ENCODE data around the gene SLC39A8.
"Not testable (repeated sequence)": the region's sequence is repeated elsewhere in the genome, so short reads cannot be mapped to it uniquely, and the experiment has no call there.

Gene SLC39A8

DNA sequence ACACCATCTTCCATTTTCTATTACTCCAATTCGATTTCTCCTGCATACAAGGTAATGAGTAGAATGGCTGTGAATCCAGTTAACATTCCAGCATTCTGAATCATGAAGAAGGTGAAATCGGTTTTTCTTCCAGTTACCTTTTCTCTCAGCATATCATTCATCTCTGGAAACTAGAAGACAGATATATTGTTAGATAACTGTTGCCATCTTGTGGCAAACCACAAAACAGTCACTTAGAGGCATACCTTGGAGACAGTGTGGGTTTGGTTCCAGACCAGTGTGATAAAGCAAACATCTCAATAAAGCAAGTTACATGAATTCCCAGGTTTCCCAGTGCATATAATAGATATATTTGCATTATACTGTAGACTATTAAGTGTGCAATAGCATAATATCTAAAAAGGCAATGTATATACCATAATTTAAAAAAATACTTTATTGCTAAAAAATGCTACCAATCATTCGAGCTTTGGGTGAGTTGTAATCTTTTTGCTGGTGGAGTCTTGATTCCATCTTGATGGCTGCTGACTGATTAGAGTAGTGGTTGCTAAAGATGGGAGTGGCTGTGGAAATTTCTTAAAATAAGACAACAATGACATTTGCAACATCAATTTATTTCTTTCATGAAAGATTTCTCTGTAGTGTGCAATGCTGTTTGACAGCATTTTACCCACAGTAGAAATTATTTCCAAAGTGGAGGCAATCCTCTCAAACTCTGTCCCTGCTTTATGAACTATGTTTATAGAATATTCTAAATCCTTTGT is 82.1 kb downstream of the SLC39A8 start:
- Histone ChIP-seq H3K4me1 (ENCODE audit: control insufficient read depth, insufficient read depth, low read length) (no peaks in the 10 kb centered on the region), H3K36me3 (ENCODE audit: control insufficient read depth, insufficient read depth, low read length) (no peaks in the 10 kb centered on the region), H3K27me3 (ENCODE audit: control insufficient read depth, insufficient read depth, low read length) (no peaks in the 10 kb centered on the region), H3K9me3 (ENCODE audit: control insufficient read depth, insufficient read depth, low read depth, low read length) (no peaks in the 10 kb centered on the region), H3K4me3 (ENCODE audit: low read depth, low read length) (no peak overlapping the region), H3K9ac (ENCODE audit: low read length) (no peak overlapping the region), H3K27ac (ENCODE audit: low read depth, low read length) (no peak overlapping the region)

GRCh38 chr4:102259702-102260101 is 85.6 kb downstream of the SLC39A8 start:
- H3K27ac ChIP-seq (ENCODE audit: low read depth, low read length) = no peak overlapping the region
- H3K36me3 ChIP-seq (ENCODE audit: control insufficient read depth, insufficient read depth, low read length) = no peaks in the 10 kb centered on the region
- H3K4me3 ChIP-seq (ENCODE audit: low read depth, low read length) = no peak overlapping the region
- H3K27me3 ChIP-seq (ENCODE audit: control insufficient read depth, insufficient read depth, low read length) = no peaks in the 10 kb centered on the region
- no peak overlapping the region for H3K9ac ChIP-seq (ENCODE audit: low read length)
- H3K9me3 ChIP-seq (ENCODE audit: control insufficient read depth, insufficient read depth, low read depth, low read length) = no peaks in the 10 kb centered on the region
- no peaks in the 10 kb centered on the region for H3K4me1 ChIP-seq (ENCODE audit: control insufficient read depth, insufficient read depth, low read length)

GRCh38 chr4:102259081-102259480 is 86.2 kb downstream of the SLC39A8 start:
- no peaks in the 10 kb centered on the region for H3K9me3 ChIP-seq (ENCODE audit: control insufficient read depth, insufficient read depth, low read depth, low read length)
- H3K9ac ChIP-seq (ENCODE audit: low read length) = no peak overlapping the region
- no peak overlapping the region for H3K4me3 ChIP-seq (ENCODE audit: low read depth, low read length)
- no peak overlapping the region for H3K27ac ChIP-seq (ENCODE audit: low read depth, low read length)
- no peaks in the 10 kb centered on the region for H3K36me3 ChIP-seq (ENCODE audit: control insufficient read depth, insufficient read depth, low read length)
- no peaks in the 10 kb centered on the region for H3K4me1 ChIP-seq (ENCODE audit: control insufficient read depth, insufficient read depth, low read length)
- no peaks in the 10 kb centered on the region for H3K27me3 ChIP-seq (ENCODE audit: control insufficient read depth, insufficient read depth, low read length)

- Histone ChIP-seq H3K4me3 (ENCODE audit: low read depth, low read length) (no peak overlapping the region), H3K9ac (ENCODE audit: low read length) (no peak overlapping the region)
Observed at GRCh38 chr4:102256321-102256720, 89.0 kb downstream of the SLC39A8 start.

GRCh38 chr4:102253860-102254259 is 91.4 kb downstream of the SLC39A8 start:
- Histone ChIP-seq H3K27me3 (ENCODE audit: control insufficient read depth, insufficient read depth, low read length) (no peaks in the 10 kb centered on the region), H3K4me1 (ENCODE audit: control insufficient read depth, insufficient read depth, low read length) (no peaks in the 10 kb centered on the region), H3K9me3 (ENCODE audit: control insufficient read depth, insufficient read depth, low read depth, low read length) (no peaks in the 10 kb centered on the region), H3K27ac (ENCODE audit: low read depth, low read length) (no peak overlapping the region), H3K4me3 (ENCODE audit: low read depth, low read length) (no peak overlapping the region), H3K9ac (ENCODE audit: low read length) (no peak overlapping the region), H3K36me3 (ENCODE audit: control insufficient read depth, insufficient read depth, low read length) (no peaks in the 10 kb centered on the region)

More at GRCh38 chr4:102256321-102256720, 89.0 kb downstream of the SLC39A8 start:
- no peaks in the 10 kb centered on the region for H3K4me1 ChIP-seq (ENCODE audit: control insufficient read depth, insufficient read depth, low read length)
- H3K36me3 ChIP-seq (ENCODE audit: control insufficient read depth, insufficient read depth, low read length) = no peaks in the 10 kb centered on the region
- H3K27me3 ChIP-seq (ENCODE audit: control insufficient read depth, insufficient read depth, low read length) = no peaks in the 10 kb centered on the region
- H3K27ac ChIP-seq (ENCODE audit: low read depth, low read length) = no peak overlapping the region
- no peaks in the 10 kb centered on the region for H3K9me3 ChIP-seq (ENCODE audit: control insufficient read depth, insufficient read depth, low read depth, low read length)

DNA sequence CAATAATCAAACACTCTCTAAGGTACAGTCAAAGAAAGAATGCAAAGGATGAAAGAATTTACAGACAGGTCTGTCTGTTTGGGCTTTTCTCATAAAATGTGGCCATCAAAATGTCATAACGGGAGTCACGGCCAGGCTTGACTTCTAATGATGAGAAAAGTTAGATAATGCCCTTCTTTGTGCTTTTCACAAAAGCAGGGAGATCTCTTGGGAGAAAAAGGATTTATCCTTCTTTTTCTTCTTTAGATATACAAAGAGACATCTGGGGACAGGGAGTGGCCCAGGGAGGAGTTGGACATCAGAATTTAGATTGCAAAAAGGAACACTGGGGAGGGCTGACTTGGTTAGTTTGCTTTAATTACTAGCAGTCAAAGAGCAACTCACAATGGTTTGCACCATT is 93.1 kb downstream of the SLC39A8 start:
- H3K27ac ChIP-seq (ENCODE audit: low read depth, low read length) = no peak overlapping the region

DNA sequence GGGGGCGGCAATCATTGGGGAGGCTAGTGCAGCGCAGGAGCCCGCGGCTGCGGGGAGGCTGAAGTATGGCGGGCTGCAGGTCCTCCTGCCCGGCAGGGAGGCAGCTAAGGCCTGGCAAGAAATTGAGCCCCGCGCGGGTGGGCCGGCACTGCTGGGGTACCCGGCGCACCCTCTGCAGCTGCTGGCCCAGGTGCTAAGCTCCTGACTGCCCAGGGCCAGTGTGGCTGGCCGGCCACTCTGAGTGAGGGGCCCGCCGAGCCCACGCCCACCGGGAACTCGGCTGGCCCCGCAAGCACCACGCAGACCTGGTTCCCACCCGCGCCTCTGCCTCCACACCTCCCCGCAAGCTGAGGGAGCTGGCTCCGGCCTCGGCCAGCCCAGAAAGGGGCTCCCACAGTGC is 94.9 kb downstream of the SLC39A8 start:
- Histone ChIP-seq H3K9me3 (ENCODE audit: control insufficient read depth, insufficient read depth, low read depth, low read length) (peaks cover under 1% of the 10 kb centered on the region; the same call in 1 of the 2 replicates), H3K4me1 (ENCODE audit: control insufficient read depth, insufficient read depth, low read length) (no peaks in the 10 kb centered on the region), H3K4me3 (ENCODE audit: low read depth, low read length) (no peak overlapping the region), H3K27me3 (ENCODE audit: control insufficient read depth, insufficient read depth, low read length) (no peaks in the 10 kb centered on the region), H3K27ac (ENCODE audit: low read depth, low read length) (no peak overlapping the region), H3K36me3 (ENCODE audit: control insufficient read depth, insufficient read depth, low read length) (no peaks in the 10 kb centered on the region), H3K9ac (ENCODE audit: low read length) (no peak overlapping the region)

More for the DNA sequence above, 93.1 kb downstream of the SLC39A8 start:
- no peak overlapping the region for H3K9ac ChIP-seq (ENCODE audit: low read length)
- no peaks in the 10 kb centered on the region for H3K9me3 ChIP-seq (ENCODE audit: control insufficient read depth, insufficient read depth, low read depth, low read length)
- no peak overlapping the region for H3K4me3 ChIP-seq (ENCODE audit: low read depth, low read length)
- H3K4me1 ChIP-seq (ENCODE audit: control insufficient read depth, insufficient read depth, low read length) = no peaks in the 10 kb centered on the region
- H3K27me3 ChIP-seq (ENCODE audit: control insufficient read depth, insufficient read depth, low read length) = no peaks in the 10 kb centered on the region
- H3K36me3 ChIP-seq (ENCODE audit: control insufficient read depth, insufficient read depth, low read length) = no peaks in the 10 kb centered on the region

- no peak overlapping the region for H3K9ac ChIP-seq (ENCODE audit: low read length)
- H3K4me1 ChIP-seq (ENCODE audit: control insufficient read depth, insufficient read depth, low read length) = no peaks in the 10 kb centered on the region
- no peaks in the 10 kb centered on the region for H3K36me3 ChIP-seq (ENCODE audit: control insufficient read depth, insufficient read depth, low read length)
- no peaks in the 10 kb centered on the region for H3K27me3 ChIP-seq (ENCODE audit: control insufficient read depth, insufficient read depth, low read length)
- no peak overlapping the region for H3K4me3 ChIP-seq (ENCODE audit: low read depth, low read length)
- H3K27ac ChIP-seq (ENCODE audit: low read depth, low read length) = no peak overlapping the region
- H3K9me3 ChIP-seq (ENCODE audit: control insufficient read depth, insufficient read depth, low read depth, low read length) = peaks cover 10% of the 10 kb centered on the region
Observed at GRCh38 chr4:102247041-102247440, 98.2 kb downstream of the SLC39A8 start.

DNA sequence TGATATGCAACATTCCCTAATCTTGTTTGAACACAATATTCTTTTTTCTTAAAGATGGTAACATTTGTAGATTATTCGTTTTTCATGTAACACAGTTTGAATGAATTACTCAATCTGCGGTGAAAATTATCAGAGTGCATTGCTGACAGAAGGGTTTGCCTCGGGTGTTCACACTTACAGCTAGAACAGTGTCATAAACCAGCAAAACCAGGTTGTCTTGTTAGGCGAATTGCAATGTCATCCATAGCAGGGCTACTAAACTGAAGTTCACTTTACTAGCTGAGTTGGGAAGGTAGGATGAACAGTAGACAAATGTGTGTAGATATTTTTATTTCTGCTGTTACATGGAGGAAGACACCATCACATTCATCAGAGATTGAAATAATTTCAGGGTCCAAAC is 98.9 kb downstream of the SLC39A8 start:
- Histone ChIP-seq H3K27me3 (ENCODE audit: control insufficient read depth, insufficient read depth, low read length) (no peaks in the 10 kb centered on the region), H3K9ac (ENCODE audit: low read length) (no peak overlapping the region), H3K4me3 (ENCODE audit: low read depth, low read length) (no peak overlapping the region), H3K36me3 (ENCODE audit: control insufficient read depth, insufficient read depth, low read length) (no peaks in the 10 kb centered on the region), H3K9me3 (ENCODE audit: control insufficient read depth, insufficient read depth, low read depth, low read length) (peaks cover 10% of the 10 kb centered on the region), H3K27ac (ENCODE audit: low read depth, low read length) (no peak overlapping the region), H3K4me1 (ENCODE audit: control insufficient read depth, insufficient read depth, low read length) (no peaks in the 10 kb centered on the region)

GRCh38 chr4:102244878-102245535 is 100.3 kb downstream of the SLC39A8 start:
- Histone ChIP-seq H3K4me3 (ENCODE audit: low read depth, low read length) (no peak overlapping the region), H3K36me3 (ENCODE audit: control insufficient read depth, insufficient read depth, low read length) (no peaks in the 10 kb centered on the region), H3K9ac (ENCODE audit: low read length) (no peak overlapping the region), H3K4me1 (ENCODE audit: control insufficient read depth, insufficient read depth, low read length) (no peaks in the 10 kb centered on the region), H3K9me3 (ENCODE audit: control insufficient read depth, insufficient read depth, low read depth, low read length) (peaks cover 10% of the 10 kb centered on the region), H3K27ac (ENCODE audit: low read depth, low read length) (no peak overlapping the region), H3K27me3 (ENCODE audit: control insufficient read depth, insufficient read depth, low read length) (no peaks in the 10 kb centered on the region)

DNA sequence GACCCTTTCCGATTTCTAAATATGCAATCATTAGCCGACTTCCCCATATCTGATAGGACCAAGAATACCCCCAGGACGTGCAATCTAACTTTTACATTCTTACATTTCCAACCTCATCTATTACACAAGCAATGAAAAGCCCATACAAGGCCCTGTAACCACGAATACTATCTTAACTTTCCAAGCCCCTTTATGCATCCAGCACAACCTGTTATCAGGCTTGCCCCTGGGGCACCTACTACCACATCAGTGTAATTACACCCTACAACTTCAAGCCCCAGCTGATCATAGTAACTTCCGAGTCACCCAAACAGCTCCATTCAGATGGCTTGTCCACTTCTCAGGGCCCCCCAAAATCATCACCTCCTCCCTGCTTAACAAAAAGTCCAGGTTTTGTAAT is 102.0 kb downstream of the SLC39A8 start:
- not testable (repeated sequence) for H3K27ac ChIP-seq (ENCODE audit: low read depth, low read length); H3K4me3 ChIP-seq (ENCODE audit: low read depth, low read length); H3K9ac ChIP-seq (ENCODE audit: low read length); H3K9me3 ChIP-seq (ENCODE audit: control insufficient read depth, insufficient read depth, low read depth, low read length); H3K36me3 ChIP-seq (ENCODE audit: control insufficient read depth, insufficient read depth, low read length); H3K27me3 ChIP-seq (ENCODE audit: control insufficient read depth, insufficient read depth, low read length); H3K4me1 ChIP-seq (ENCODE audit: control insufficient read depth, insufficient read depth, low read length)

All from HUES6 (cell line).